DLD1 (cell line): ENCODE data around the gene KIF26B.
"Not testable (repeated sequence)": the region's sequence is repeated elsewhere in the genome, so short reads cannot be mapped to it uniquely, and the experiment has no call there.

Source experiments
- in situ Hi-C: cut with HindIII; loops from 2 replicates; pipeline ENCODE4 v1.10.0; 2017; ENCODE audit warnings: low sequenced_read_pairs

KIF26B gene

GRCh38 chr1:245345191-245345884 is 190.6 kb downstream of the KIF26B start:
- in situ Hi-C loops: no loop called here

- in situ Hi-C loops: no loop called here
Measured at GRCh38 chr1:245348626-245349025, 193.8 kb downstream of the KIF26B start.

- in situ Hi-C loops: no loop called here
Measured at GRCh38 chr1:245353411-245353810, 198.6 kb downstream of the KIF26B start.

GRCh38 chr1:245353915-245354775 is 199.4 kb downstream of the KIF26B start:
- in situ Hi-C loops: no loop called here

GRCh38 chr1:245355851-245356630 is 201.3 kb downstream of the KIF26B start:
- in situ Hi-C loops: not testable (repeated sequence)

GRCh38 chr1:245356891-245357585 is 202.3 kb downstream of the KIF26B start:
- in situ Hi-C loops: no loop called here

GRCh38 chr1:245359101-245359680 is 204.4 kb downstream of the KIF26B start:
- in situ Hi-C loops: not testable (repeated sequence)

- in situ Hi-C loops: no loop called here
Measured at GRCh38 chr1:245361065-245361464, 206.3 kb downstream of the KIF26B start.

- in situ Hi-C loops: no loop called here
Measured at GRCh38 chr1:245361951-245362350, 207.2 kb downstream of the KIF26B start.

- in situ Hi-C loops: no loop called here
Measured at GRCh38 chr1:245363461-245364200, 208.8 kb downstream of the KIF26B start.

GRCh38 chr1:245365095-245366020 is 210.6 kb downstream of the KIF26B start:
- in situ Hi-C loops: no loop called here

- in situ Hi-C loops: no loop called here
Measured at GRCh38 chr1:245366886-245367285, 212.1 kb downstream of the KIF26B start.

- in situ Hi-C loops: no loop called here
Measured at GRCh38 chr1:245370175-245370825, 215.5 kb downstream of the KIF26B start.

- in situ Hi-C loops: no loop called here
Measured at GRCh38 chr1:245370905-245371581, 216.3 kb downstream of the KIF26B start.

GRCh38 chr1:245373131-245373530 is 218.3 kb downstream of the KIF26B start:
- in situ Hi-C loops: no loop called here

- in situ Hi-C loops: no loop called here
Measured at GRCh38 chr1:245375789-245376460, 221.1 kb downstream of the KIF26B start.

- in situ Hi-C loops: no loop called here
Measured at GRCh38 chr1:245377854-245378253, 223.1 kb downstream of the KIF26B start.
